ENCODE results near the gene GPR149.
"Not testable (repeated sequence)": the region's sequence is repeated elsewhere in the genome, so short reads cannot be mapped to it uniquely, and the experiment has no call there.

GPR149 gene, protein sequence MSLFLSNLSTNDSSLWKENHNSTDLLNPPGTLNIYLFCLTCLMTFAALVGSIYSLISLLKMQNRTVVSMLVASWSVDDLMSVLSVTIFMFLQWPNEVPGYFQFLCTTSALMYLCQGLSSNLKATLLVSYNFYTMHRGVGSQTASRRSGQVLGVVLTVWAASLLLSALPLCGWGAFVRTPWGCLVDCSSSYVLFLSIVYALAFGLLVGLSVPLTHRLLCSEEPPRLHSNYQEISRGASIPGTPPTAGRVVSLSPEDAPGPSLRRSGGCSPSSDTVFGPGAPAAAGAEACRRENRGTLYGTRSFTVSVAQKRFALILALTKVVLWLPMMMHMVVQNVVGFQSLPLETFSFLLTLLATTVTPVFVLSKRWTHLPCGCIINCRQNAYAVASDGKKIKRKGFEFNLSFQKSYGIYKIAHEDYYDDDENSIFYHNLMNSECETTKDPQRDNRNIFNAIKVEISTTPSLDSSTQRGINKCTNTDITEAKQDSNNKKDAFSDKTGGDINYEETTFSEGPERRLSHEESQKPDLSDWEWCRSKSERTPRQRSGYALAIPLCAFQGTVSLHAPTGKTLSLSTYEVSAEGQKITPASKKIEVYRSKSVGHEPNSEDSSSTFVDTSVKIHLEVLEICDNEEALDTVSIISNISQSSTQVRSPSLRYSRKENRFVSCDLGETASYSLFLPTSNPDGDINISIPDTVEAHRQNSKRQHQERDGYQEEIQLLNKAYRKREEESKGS

DNA sequence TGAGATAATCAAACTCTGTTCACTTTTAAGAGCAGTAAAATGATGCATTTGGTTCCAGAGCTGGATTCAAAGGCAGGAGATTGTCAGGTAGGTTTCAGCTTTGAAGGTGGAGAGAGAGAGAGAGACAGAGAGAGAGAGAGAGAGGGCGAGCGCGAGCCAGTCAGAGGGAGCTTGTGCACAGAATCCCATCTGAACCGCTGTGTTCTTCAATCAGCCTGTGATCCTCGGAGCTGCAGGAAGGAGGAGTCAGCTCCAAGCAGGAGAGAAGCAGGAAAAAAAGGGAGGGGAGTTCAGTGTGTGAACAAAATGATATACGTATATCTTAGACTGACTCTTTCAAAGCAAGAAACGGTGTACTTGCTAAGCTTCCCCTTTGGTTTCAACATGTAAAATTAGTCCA, at the start of gene GPR149:
Gene GPR149, minus strand, starts transcription at position 177 of the 400 bp plus-strand sequence. CDS start 575 bp downstream, outside the sequence.
- DNase-seq (ENCODE audit: low read depth in 2 of 2): no peak

DNA sequence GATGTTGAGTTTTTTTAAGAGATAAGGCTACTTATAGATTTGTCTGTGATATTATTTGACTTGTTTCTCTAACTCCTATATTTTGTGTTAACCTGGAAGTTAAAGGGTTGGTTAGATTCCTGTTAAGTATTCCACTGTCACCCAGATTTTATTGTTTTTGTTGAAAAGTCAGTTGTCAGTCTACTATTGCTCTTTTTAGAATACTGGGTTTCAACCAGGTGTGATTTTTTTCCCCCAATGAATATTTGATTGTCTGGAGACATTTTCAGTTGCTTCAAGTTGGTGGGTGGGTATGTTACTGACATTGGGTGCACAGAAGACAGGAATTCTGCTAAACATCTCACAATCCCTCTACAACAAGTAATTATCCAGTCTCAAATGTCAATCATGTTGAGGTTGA, 43.8 kb upstream of the GPR149 start:
- no peak for DNase-seq (ENCODE audit: low read depth in 2 of 2)

DNA sequence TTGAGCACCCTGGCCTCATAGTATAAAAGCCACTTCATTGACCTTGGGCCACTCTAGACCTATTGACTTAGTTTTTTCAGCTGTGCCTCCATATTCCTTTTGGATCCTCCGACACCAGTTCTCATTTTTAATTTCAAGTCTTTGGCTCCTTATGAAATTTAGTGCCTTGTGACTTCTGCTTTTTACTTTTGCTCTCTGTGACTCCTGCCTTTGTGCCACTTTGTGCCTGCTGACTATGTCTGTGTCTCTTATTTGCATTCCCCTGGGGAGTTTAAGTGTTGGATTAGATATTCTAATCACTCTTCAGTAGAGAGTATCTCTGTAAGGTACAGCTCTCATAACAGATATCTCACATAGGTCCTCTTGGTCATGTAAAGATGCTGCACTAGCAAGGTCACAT, 39.6 kb upstream of the GPR149 start:
- DNase-seq (ENCODE audit: low read depth in 2 of 2): no peak

DNA sequence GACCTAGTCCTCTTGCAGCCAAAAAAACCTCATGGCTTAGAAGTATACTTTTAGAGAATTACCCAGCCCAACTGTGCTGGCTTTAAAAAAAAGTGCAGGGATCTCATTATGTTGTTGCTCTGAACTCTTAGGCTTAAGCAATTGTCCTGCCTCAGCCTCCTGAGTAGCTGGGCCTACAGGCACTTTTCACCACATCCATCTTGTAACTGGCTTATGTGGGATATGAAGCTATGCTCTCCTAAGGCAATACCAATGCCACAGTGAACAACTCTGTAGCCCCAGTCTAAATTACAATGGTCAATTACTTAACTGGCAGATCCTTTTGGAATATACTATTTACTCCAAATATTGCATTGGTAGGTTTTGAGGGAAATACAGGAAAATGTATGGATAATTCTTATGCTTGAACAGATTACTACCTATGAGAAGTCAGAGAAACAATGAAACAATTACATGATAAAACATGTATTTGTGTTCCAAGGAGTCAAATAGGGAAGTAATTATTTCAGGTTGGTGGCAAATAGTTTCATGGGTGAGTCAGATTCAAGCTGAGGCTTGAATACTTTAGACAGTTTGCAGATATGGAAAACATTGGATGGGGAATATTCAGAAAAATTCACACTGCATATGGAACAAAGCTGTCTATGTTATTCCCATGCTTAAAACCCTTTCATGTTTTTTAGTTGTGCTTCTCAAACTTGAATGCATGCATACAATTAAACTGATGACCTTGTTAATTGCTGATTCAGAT, 34.6 kb upstream of the GPR149 start:
- DNase-seq (ENCODE audit: low read depth in 2 of 2): no peak

DNA sequence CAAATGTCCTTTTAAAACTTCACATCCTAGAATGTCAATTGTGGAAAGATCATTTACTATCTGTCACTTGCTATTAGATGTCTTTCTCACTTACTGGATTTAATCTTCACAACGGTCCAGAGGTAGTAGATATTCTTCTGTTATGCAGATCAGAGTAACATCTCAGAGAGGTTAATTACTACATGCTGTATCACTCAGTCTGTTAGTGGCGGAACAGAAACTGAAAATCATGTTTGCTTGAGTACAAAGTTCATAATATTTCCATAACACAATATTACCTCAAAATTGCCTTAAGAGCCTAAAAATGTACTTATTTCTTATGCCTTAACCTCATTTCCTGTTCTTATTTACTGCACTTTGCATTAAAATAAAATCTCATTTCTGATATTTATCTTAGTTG, 28.6 kb upstream of the GPR149 start:
- no peak for DNase-seq (ENCODE audit: low read depth in 2 of 2)

DNA sequence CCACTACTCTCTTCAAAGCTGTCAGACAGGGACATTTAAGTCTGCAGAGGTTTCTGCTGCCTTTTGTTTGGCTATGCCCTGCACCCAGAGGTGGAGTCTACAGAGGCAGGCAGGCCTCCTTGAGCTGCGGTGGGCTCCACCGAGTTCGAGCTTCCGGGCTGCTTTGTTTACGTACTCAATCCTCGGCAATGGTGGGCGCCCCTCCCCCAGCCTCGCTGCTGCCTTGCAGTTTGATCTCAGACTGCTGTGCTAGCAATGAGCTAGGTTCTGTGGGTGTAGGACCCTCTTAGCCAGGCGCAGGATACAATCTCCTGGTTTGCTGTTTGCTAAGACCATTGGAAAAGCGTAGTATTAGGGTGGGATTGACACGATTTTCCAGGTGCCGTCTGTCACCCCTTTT, 9.1 kb upstream of the GPR149 start:
- not testable (repeated sequence) for DNase-seq (ENCODE audit: low read depth in 2 of 2)

DNA sequence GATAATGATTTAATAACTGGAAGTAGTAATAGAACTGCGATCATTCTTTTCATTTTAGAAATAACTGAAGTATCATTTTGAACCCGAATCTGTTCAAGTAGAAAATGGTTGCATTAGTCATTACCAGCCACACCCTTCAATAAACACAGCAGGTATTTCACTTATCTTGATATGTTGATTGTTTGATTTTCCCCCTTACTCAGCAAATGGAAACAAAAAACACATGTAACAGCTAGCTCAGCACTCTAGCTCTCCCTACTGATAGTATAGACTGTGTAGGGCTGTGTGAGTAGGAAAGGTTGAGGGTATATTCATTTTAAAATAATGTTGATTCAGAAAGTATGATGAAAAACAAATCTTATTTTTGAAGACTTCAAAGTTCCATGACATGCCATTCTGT, 1.1 kb upstream of the GPR149 start:
- no peak for DNase-seq (ENCODE audit: low read depth in 2 of 2)

DNA sequence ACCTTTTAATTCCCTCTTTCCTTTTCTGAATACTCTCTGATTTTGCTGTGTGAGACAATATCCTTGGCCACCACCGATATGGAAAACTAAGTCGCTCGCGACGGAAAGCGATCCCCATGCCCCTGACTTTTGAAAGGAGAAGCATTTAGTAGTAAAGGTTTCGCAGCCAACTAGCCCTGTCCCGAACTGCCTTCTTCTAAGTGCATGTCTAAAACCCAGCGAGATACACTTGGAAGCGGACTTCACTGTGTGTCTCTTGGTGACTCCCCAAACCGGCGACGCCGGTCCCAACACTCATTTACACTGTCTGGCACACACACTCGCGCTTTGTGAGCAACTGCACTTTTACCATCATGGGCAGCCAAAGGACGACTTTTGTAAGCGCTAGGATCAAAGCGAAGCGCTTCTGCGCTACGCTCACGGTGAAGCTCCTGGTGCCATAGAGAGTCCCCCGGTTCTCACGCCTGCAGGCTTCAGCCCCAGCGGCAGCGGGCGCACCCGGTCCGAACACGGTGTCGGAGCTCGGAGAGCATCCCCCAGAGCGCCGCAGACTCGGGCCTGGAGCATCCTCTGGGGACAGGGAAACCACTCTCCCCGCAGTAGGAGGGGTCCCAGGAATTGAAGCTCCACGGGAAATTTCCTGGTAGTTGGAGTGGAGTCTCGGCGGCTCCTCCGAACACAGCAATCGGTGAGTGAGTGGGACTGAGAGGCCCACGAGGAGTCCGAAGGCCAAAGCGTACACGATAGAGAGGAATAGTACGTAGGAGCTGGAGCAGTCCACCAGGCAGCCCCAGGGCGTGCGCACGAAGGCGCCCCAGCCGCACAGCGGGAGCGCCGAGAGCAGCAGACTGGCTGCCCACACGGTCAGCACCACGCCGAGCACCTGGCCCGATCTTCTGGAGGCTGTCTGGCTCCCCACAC, 1.4 kb downstream of the GPR149 start:
- no peak for DNase-seq (ENCODE audit: low read depth in 2 of 2)

DNA sequence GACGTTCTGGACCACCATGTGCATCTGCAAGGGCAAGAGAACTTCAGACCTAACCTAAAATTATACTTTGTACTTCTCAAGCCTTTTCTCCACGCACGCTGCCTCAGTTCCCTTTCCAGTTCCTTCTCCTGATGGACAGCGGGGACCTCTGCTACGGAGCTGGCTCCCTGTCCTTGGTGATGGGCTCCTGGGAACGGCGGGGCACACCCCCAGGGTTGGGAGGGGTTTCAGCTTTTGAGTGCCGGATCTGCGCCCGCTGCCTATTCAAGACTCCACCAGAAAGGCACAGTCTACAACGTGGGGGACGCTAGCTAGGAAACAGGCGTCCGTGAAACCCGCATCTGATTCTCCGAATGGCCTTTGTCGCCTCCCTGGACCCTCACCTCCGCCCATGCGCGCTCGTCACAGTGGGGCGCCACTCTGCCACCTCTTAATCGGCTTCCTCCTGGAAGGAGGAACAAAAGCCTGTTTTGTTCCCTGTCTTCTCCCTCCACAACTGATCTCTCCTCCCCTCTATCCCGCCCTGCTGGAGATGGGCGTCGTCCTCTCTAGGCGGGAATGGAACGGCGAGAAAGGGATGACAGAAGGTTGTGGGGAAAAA, 2.2 kb downstream of the GPR149 start:
- DNase-seq (ENCODE audit: low read depth in 2 of 2): no peak

DNA sequence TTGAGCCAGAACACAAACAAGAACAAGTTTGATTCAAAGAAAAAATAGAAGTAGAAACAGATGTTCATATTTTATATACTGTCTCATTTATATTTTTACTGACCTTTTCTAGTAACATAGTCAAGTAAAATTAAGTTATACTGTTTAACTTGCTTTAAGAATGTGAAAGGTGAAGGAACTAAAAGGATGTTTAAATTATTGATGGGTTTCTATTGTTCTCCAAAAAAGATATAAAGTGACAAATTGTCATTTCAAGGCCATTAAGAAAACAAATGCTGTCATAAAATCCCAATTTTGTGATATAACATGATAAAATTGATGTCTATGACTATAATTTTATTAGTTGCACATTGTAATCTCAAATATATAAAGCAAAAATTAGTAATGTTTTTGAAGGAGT, 7.3 kb downstream of the GPR149 start:
- no peak for DNase-seq (ENCODE audit: low read depth in 2 of 2)

DNA sequence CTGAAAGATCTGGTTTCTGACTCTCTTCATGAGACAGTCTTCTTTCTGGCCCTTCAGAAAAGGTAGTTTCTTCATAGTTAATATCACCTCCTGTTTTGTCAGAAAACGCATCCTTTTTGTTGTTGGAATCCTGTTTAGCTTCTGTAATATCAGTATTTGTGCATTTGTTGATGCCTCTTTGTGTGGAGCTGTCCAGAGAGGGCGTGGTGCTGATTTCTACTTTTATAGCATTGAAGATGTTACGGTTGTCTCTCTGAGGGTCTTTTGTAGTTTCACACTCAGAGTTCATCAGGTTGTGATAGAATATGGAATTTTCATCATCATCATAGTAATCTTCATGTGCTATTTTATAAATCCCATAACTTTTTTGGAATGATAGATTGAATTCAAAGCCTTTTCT, 8.9 kb downstream of the GPR149 start:
- DNase-seq (ENCODE audit: low read depth in 2 of 2): no peak

DNA sequence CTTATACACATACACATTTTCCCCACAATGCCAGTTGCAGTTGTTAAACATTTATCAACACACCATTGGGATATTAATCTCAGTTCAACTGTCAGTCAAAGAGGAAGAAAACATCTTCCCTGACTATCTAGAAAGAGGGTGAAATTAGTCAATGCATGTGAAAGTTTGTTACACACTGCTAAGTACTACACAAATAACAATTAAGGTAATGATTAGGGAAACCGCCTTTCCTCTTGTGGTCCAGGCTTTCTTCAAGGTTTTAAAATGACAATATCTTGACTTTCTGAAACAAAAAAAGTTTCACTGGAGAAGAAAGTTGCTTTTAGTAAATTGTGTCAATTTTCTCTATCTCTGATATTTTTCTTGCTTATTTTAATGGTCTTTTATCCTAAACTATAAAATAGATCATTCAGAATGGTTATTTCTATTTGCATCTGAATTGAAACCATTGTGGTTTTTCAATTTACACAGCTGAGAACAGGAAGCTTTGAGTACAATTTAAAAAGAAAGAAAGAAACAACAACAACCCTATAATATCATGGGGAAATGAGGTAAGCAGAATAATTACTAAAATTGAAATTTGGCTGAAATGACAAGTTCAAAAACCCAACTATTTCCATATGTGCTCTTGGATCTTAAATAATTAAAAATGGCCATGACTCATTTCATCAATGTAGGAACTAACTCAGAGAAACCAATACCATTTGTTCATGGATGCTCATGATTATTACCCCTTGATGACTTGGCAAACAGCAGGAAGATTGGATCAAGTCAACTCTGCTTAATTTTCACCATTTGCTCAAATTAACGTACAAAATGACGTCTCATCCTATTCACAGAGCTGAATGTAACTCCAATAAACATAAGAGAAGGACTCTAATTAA, 31.7 kb downstream of the GPR149 start:
- no peak for DNase-seq (ENCODE audit: low read depth in 2 of 2)

DNA sequence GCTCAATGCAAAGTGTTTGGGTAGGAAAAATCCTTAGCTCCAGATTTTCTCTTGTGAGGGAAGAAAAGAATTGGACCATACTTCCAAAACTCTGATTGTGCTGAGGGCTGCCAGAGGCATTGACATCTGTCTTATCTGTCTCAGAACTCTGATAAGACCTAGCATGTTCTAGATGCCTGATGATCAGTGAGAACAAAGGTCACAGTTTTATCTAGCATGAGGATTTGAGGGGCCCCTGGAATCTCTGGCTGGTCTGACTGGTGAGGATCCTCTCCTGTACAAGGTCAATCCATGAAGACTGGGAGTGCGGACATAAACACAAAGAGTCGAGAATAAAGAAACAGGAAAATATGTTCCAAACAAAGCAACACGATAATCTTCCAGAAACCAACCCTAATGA, 40.1 kb downstream of the GPR149 start:
- DNase-seq (ENCODE audit: low read depth in 2 of 2): no peak

DNA sequence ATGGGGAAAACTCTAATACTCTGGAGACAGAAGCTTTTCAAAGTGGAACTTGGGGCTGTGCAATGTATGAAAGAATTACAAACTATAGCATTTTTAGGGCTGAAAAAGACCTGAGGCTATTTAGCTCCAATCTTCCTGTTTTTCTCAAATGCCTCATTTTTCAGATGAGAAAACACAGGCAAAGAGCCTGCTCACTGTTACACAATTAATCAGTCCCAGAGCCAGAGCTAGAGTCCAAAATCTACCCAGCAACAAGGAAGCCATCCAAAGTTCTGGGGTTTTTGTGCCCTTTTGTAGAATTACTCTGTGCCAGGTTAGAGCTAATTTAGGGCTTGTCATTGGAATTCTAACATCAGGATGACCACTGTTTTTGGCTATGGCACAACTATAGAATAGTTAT, 45.5 kb downstream of the GPR149 start:
- DNase-seq (ENCODE audit: low read depth in 2 of 2): no peak

DNA sequence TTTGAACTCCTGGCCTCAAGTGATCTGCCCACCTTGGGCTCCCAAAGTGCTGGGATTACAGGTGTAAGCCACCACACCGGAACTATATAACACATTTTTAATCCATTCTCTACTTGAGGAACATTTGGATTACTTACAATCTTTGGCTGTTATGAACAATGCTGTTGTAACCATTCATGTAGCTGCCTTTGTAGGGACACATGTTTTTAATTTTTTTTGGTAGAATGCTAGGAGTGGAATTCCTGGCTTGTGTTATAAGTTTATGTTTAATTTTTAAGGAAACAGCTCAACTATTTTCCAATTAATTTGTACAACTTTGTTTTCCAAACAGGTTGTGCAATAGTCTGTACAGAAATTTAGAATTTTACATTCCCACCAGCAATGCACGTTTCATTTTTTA, 51.7 kb downstream of the GPR149 start:
- DNase-seq (ENCODE audit: low read depth in 2 of 2): no peak

DNA sequence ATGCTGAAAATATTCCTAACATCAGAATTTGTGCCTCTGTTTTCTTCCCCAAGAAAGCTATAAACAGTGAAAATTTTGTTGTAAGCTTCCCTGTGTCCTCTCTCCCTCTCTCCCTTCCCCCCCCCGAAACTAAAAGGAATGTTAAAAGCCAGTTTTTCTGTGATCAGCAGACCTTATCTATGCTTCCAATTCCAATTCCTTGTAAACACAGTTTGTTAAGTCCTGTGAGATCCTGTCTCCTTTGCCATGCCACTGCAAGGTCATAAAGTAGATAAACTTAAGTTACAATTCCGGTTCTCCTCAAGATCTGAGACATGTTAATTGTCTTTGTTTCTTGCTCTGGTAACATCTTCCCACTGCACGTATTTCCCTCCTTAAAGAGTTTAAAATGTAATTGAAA, 62.8 kb downstream of the GPR149 start:
- no peak for DNase-seq (ENCODE audit: low read depth in 2 of 2)

DNA sequence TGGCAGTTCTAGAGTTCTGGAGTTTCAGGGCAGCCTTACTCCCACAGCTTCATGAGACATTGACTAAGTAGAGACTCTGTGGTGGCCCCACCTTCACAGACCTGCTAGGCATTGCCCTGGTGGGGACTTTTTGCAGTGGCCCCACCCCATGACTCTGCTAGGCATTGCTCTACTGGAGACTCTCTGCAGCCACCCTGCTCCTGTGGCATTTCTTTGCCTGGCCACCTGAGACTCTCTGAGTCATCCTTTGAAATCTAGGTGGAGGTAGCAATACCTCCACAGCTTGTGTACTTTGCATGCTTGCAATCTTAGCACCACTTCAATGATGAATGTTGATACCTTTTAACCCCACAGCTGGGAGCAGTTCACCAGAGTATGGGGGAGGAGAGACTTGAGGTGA, 65.1 kb downstream of the GPR149 start:
- no peak for DNase-seq (ENCODE audit: low read depth in 2 of 2)

DNA sequence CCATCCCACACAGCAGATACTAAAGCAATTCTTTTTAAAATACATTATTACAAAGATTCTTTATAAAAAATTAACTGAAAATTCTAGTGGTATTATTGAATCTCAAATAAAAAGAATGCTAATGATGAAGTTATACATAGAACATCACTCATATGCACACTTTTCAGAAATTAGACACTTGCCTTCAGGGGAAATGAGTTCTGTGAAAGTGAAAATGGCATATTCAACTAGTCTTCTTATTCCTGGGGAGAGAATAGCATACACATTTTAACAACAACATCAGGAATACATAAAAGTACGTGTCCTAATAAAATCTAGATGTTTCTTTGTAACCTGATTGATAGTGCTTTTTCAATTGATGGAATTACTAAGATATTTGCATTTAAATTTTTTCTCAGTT, 68.9 kb downstream of the GPR149 start:
- DNase-seq (ENCODE audit: low read depth in 2 of 2): no peak

DNA sequence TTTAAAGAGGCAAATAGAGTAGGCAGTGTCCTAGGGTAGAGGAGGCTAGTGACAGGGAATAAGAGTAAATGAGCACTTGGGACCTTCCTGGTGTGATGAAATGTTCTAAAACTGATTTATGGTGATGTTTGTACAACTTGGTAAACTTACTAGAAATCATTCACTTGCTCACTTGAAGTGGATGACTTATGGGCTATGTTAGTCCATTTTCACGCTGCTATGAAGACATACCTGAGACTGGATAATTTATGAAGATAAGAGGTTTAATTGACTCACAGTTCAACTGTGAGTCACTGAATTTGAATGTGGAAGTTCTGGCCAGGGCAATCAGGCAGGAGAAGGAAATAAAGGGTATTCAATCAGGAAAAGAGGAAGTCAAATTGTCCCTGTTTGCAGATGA, 74.0 kb downstream of the GPR149 start:
- DNase-seq (ENCODE audit: low read depth in 2 of 2): no peak

DNA sequence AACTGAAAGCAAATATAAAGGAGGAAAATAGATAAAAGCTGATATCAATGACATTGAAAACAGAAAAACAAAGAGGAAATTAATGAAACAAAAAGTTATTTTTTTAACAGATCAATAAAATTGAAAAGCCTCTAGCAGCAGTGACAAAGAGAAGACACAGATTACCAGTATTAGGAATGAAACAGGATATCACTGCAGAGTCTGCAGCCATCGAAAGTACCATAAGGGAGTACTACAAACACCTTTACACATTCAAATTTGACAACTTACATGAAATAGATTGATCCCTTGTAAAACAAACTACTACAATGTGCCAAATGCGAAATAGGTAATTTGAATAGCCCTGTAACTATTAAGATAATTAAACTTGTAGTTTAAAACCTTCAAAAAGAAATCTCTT, 80.8 kb downstream of the GPR149 start:
- DNase-seq (ENCODE audit: low read depth in 2 of 2): no peak

Measured in stimulated activated CD4-positive, alpha-beta T cell treated with anti-CD3 and anti-CD28 coated beads, Interleukin-4, amount 100 ng/mL, for 48 hours (primary cell).